Measurements from ENCODE around the gene ZNF19.

- TF ChIP-seq CTCF (IDR thresholded peaks at IDR 0.05) (no peak), POLR2AphosphoS5 (IDR thresholded peaks at IDR 0.05) (no peak)
These were observed 25.9 kb upstream of the ZNF19 start for GRCh38 chr16:71515026-71515425.

Measured in upper lobe of left lung (tissue), 4 donors.